Measurements from ENCODE around the gene AUTS2. TPM values are rescaled to one million over a fixed set of nuclear protein-coding genes. Genes with fewer than 3 reads are reported as not detected.
A peak's percentile ranks its signal among the peaks of the same experiment; 100 is the strongest.

The AUTS2 gene
- total and polyA plus RNA-seq, 10 donors = 6.1 to 54.8 (median 29.1) TPM

DNA sequence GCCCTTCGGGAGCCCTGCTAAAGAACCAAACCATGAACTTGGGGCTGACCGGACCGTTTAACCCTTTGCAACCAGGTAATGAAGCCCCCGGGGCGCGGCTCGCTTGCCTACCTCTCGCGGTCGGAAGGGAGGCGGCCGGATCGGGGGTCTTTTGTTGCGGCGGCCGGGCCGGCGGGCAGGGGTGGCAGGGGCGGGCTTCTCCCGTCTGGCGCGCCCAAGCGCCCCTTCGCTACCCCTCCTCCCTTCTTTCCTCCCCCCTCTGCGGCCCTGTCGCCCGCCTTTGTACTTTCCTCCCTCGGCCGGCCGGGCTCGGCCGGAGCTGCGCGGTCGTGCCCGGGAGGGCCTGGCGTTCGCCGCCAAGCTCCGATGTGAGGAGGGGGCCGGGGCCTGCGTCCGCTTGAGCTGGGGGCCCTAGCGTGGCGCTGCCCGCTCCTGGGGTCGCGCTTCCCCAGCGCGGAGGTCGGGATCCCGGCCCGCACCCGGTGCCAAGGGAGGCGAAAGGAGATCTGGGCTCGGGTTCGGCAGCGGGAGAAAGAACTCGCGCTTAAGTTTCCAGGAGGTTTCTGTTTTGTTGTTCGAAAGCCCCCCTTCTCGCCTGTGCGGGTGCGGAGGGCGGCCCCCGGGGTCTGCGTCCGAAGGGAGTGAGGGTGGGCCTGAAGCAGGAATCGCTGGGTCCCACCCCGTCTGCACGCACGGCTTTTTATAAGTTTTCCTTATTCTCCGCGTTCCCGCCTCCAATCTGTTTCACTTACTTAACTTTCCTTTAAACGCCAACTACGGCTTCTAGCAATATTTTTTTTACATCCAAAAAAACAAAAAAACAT is 1096.9 kb downstream of the AUTS2 start:
- Histone ChIP-seq H3K4me1 (peaks cover 3 to 36% (median 26%) of the 10 kb centered on the region in 6 donors), H3K4me3 (peak overlapping the region; percentile 49 to 81 (median 60)), H3K27me3 (replicated peaks in 1 of 7) (peaks cover 0 to 60% (median 18%) of the 10 kb centered on the region in 7 donors), H3K9me3 (no peaks in the 10 kb centered on the region), H3K27ac (peak overlapping the region in 6 of 8 donors; percentile 31 to 82 (median 60)), H3K36me3 (no peaks in the 10 kb centered on the region)
- TF ChIP-seq POLR2A (IDR thresholded peaks at IDR 0.05) (no peak), POLR2AphosphoS5 (IDR thresholded peaks at IDR 0.05) (peak in 1 of 3 donors; percentile 21)
- intact Hi-C loops (cut with DNase I; ENCODE audit: low total_unique reads) = loop anchor here (5.0 kb wide), 2 partner anchors 503 to 653 kb away; no protein-coding TSS in a partner anchor
- WGBS, 5 donors = 0 to 2% (median 1%) methylated on average over 31 to 77 of the region's 77 CpGs
- DNase-seq = no peak

DNA sequence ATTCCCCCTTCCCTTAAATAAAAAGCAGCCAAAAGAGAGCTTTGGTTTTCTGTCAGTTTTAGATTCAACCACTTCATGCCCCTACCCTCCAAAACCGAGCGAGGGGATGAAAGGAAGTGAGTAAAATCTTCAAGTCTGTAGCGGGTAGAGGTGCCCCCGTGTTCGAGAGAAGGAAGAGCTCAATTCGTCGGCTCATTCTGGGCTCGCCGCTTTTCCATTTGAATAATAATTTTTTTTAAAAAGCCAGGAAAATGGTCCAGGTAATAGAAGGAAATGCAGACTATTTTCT is 1097.5 kb downstream of the AUTS2 start:
- H3K27me3 ChIP-seq (replicated peaks in 1 of 7) = peaks cover 0 to 60% (median 18%) of the 10 kb centered on the region in 7 donors
- 1 to 5% (median 3%) methylated on average over 9 of the region's 9 CpGs for WGBS, 5 donors
- no peak for DNase-seq
- H3K4me3 ChIP-seq = peak overlapping the region; percentile 49 to 81 (median 60)
- H3K4me1 ChIP-seq = peaks cover 3 to 36% (median 26%) of the 10 kb centered on the region in 6 donors
- H3K9me3 ChIP-seq = no peaks in the 10 kb centered on the region
- TF ChIP-seq POLR2AphosphoS5 (IDR thresholded peaks at IDR 0.05) (no peak), POLR2A (IDR thresholded peaks at IDR 0.05) (no peak)
- TF ChIP-seq, protein P1, sequence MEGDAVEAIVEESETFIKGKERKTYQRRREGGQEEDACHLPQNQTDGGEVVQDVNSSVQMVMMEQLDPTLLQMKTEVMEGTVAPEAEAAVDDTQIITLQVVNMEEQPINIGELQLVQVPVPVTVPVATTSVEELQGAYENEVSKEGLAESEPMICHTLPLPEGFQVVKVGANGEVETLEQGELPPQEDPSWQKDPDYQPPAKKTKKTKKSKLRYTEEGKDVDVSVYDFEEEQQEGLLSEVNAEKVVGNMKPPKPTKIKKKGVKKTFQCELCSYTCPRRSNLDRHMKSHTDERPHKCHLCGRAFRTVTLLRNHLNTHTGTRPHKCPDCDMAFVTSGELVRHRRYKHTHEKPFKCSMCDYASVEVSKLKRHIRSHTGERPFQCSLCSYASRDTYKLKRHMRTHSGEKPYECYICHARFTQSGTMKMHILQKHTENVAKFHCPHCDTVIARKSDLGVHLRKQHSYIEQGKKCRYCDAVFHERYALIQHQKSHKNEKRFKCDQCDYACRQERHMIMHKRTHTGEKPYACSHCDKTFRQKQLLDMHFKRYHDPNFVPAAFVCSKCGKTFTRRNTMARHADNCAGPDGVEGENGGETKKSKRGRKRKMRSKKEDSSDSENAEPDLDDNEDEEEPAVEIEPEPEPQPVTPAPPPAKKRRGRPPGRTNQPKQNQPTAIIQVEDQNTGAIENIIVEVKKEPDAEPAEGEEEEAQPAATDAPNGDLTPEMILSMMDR (IDR thresholded peaks at IDR 0.05 in 8 of 11, conservative IDR thresholded peaks at IDR 0.05 in 3 of 11) = no peak
- no peaks in the 10 kb centered on the region for H3K36me3 ChIP-seq
- intact Hi-C loops (cut with DNase I; ENCODE audit: low total_unique reads) = loop anchor here (5.0 kb wide), 2 partner anchors 503 to 653 kb away; no protein-coding TSS in a partner anchor
- peak overlapping the region in 1 of 8 donors; percentile 31 for H3K27ac ChIP-seq

DNA sequence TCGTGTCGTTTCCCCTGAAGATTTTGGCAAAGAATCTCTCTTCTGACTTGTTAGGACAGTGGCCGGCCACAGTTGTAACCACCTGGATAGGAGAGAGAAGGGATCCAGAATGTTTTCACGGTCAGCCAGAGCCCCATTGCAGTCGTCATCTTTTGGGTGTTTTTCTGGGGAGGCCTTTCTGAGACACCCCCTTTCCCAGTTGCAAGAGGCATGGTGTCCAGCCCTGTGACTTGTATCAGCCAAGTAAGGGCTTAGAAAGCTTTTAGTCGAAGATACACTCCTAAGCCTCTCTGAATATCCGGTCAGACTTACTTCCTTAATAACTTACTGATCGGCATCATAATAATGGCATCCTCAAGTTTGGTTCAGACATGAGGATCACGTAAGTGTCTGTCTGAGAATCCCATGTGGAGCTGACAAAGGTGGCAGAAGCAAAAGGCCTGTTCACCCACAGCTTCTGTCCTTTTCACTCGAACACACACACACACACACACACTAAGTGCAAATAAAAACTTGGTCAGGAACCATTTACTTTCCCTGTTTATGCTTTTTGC is 1098.0 kb downstream of the AUTS2 start:
- Histone ChIP-seq H3K9me3 (no peaks in the 10 kb centered on the region), H3K36me3 (no peaks in the 10 kb centered on the region), H3K27me3 (replicated peaks in 1 of 7) (peaks cover 0 to 60% (median 18%) of the 10 kb centered on the region in 7 donors), H3K4me1 (peaks cover 3 to 36% (median 26%) of the 10 kb centered on the region in 6 donors), H3K4me3 (peak overlapping the region in 4 of 8 donors; percentile 59 to 81 (median 72)), H3K27ac (no peak overlapping the region)
- TF ChIP-seq, protein P1 (IDR thresholded peaks at IDR 0.05 in 8 of 11, conservative IDR thresholded peaks at IDR 0.05 in 3 of 11) = no peak
- TF ChIP-seq POLR2A (IDR thresholded peaks at IDR 0.05) (no peak), POLR2AphosphoS5 (IDR thresholded peaks at IDR 0.05) (no peak)
- no peak for DNase-seq
- WGBS, 5 donors = 43 to 56% (median 53%) methylated on average over 10 of the region's 10 CpGs
- intact Hi-C loops (cut with DNase I; ENCODE audit: low total_unique reads) = loop anchor here (5.0 kb wide), 2 partner anchors 504 to 654 kb away; no protein-coding TSS in a partner anchor

DNA sequence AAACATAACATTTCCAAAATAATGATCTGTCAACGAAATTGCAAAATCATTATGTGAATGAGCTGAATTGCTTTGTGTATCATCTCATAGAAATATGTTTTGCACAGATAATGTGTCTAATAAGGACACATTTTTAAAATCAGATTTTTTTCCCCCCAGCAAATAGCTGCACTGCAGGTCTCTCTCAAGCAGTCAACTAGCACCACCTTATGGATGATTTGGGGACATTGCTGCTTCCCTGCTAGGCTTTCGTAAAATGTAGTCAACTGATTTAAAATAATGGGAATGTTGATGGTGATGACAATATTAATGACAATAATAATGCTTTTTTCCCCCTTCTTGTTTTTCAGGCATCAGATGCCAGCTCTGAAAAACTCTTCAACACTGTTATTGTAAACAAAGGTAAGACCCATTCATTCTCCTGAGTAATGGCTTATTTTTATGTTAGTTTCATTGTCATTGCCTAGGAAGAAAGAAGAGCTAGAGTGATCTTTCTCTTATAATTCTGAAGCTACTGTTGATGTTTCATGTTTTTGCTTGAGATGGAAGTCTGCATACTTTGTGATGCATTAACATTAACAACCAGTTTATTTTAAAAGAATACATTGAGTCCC is 1100.1 kb downstream of the AUTS2 start:
- intact Hi-C loops (cut with DNase I; ENCODE audit: low total_unique reads) = loop anchor here (5.0 kb wide), 2 partner anchors 506 to 656 kb away; no protein-coding TSS in a partner anchor
- no peak overlapping the region for H3K4me3 ChIP-seq
- TF ChIP-seq, protein P1 (IDR thresholded peaks at IDR 0.05 in 8 of 11, conservative IDR thresholded peaks at IDR 0.05 in 3 of 11) = peak; percentile 52 to 87 (median 74)
- no peak for TF ChIP-seq POLR2A (IDR thresholded peaks at IDR 0.05)
- no peak for DNase-seq
- H3K9me3 ChIP-seq = no peaks in the 10 kb centered on the region
- H3K27ac ChIP-seq = no peak overlapping the region
- peaks cover 0 to 46% (median 18%) of the 10 kb centered on the region in 7 donors for H3K27me3 ChIP-seq (replicated peaks in 1 of 7)
- peaks cover 3 to 32% (median 22%) of the 10 kb centered on the region in 6 donors for H3K4me1 ChIP-seq
- peaks cover 0 to 8% (median 0%) of the 10 kb centered on the region in 6 donors for H3K36me3 ChIP-seq
- WGBS, 5 donors = 24 to 35% (median 30%) methylated on average over 2 of the region's 2 CpGs

Measured in spleen (tissue), 11 donors.